CD4-positive, alpha-beta T cell treated with Interleukin-2 at 100 ng/mL for 4 hours (primary cell): ENCODE measurements around the gene TMEM178B.
A peak's percentile ranks its signal among the peaks of the same experiment; 100 is the strongest.
"Not testable (repeated sequence)": the region's sequence is repeated elsewhere in the genome, so short reads cannot be mapped to it uniquely, and the experiment has no call there.

Source experiments
- DNase-seq: peaks from one replicate; pipeline ENCODE4 v3.0.0-alpha.2; 2020; ENCODE audit warnings: low spot score

TMEM178B gene

GRCh38 chr7:141073641-141074161 lies at the start of gene TMEM178B:
Gene TMEM178B (plus strand): TSS chr7:141074064.
- no peak for DNase-seq

- no peak for DNase-seq
Observed at GRCh38 chr7:141024668-141025067, 49.2 kb upstream of the TMEM178B start.

- DNase-seq: no peak
Observed at GRCh38 chr7:141027043-141027442, 46.8 kb upstream of the TMEM178B start.

GRCh38 chr7:141028767-141029166 lies 45.1 kb upstream of the TMEM178B start:
- no peak for DNase-seq

GRCh38 chr7:141032539-141033323 lies 41.1 kb upstream of the TMEM178B start:
- not testable (repeated sequence) for DNase-seq

- not testable (repeated sequence) for DNase-seq
Observed at GRCh38 chr7:141038100-141038499, 35.8 kb upstream of the TMEM178B start.

- no peak for DNase-seq
Observed at GRCh38 chr7:141039376-141039775, 34.5 kb upstream of the TMEM178B start.

- DNase-seq: no peak
Observed at GRCh38 chr7:141042222-141043193, 31.4 kb upstream of the TMEM178B start.

- DNase-seq: no peak
Observed at GRCh38 chr7:141043616-141044015, 30.2 kb upstream of the TMEM178B start.

- no peak for DNase-seq
Observed at GRCh38 chr7:141045126-141045841, 28.6 kb upstream of the TMEM178B start.

- no peak for DNase-seq
Observed at GRCh38 chr7:141045842-141046620, 27.8 kb upstream of the TMEM178B start.

GRCh38 chr7:141053626-141054025 lies 20.2 kb upstream of the TMEM178B start:
- DNase-seq: peak; percentile 82

GRCh38 chr7:141055146-141055545 lies 18.7 kb upstream of the TMEM178B start:
- DNase-seq: no peak

GRCh38 chr7:141057788-141058187 lies 16.1 kb upstream of the TMEM178B start:
- no peak for DNase-seq

GRCh38 chr7:141067856-141068255 lies 6.0 kb upstream of the TMEM178B start:
- not testable (repeated sequence) for DNase-seq

GRCh38 chr7:141071260-141071854 lies 2.5 kb upstream of the TMEM178B start:
- DNase-seq: peak; percentile 51

GRCh38 chr7:141071855-141072547 lies 1.9 kb upstream of the TMEM178B start:
- DNase-seq: no peak

- no peak for DNase-seq
Observed at GRCh38 chr7:141072548-141073172, 1.2 kb upstream of the TMEM178B start.

GRCh38 chr7:141073173-141073640 lies 657 bp upstream of the TMEM178B start:
- DNase-seq: no peak
